ENCODE data around the gene TXNDC12.

GRCh38 chr1:52056937-52057231 lies 1.9 kb upstream of the TXNDC12 start:
- TF ChIP-seq, protein P1, sequence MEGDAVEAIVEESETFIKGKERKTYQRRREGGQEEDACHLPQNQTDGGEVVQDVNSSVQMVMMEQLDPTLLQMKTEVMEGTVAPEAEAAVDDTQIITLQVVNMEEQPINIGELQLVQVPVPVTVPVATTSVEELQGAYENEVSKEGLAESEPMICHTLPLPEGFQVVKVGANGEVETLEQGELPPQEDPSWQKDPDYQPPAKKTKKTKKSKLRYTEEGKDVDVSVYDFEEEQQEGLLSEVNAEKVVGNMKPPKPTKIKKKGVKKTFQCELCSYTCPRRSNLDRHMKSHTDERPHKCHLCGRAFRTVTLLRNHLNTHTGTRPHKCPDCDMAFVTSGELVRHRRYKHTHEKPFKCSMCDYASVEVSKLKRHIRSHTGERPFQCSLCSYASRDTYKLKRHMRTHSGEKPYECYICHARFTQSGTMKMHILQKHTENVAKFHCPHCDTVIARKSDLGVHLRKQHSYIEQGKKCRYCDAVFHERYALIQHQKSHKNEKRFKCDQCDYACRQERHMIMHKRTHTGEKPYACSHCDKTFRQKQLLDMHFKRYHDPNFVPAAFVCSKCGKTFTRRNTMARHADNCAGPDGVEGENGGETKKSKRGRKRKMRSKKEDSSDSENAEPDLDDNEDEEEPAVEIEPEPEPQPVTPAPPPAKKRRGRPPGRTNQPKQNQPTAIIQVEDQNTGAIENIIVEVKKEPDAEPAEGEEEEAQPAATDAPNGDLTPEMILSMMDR (IDR thresholded peaks at IDR 0.05): no peak
- TF ChIP-seq POLR2A (IDR thresholded peaks at IDR 0.05): no peak
